H1 (cell line): ENCODE measurements around the gene FAM193B.

Experiments
- BACH1 ChIP-seq: IDR thresholded peaks from 2 replicates; pipeline ENCODE4 v1.6.1; 2012; ENCODE audit warnings: low read length, improper control_type of control experiment
- CTCF ChIP-seq, 3 experiments: IDR thresholded peaks; 1 replicate in 2 of 3; 2 replicates in 1 of 3; pipeline versions ENCODE4 v1.5.1 to v1.6.1; 2011; ENCODE audit warnings: low read length in 3 of 3, mild to moderate bottlenecking in 3 of 3, inconsistent platforms in 2 of 3, low read depth in 1 of 3, moderate library complexity in 1 of 3; ENCODE audit not compliant: insufficient read depth in 1 of 3; ENCODE audit errors: control extremely low read depth in 1 of 3
- EZH2 ChIP-seq: fragments of 200-600 bp; sonication (generic); IDR thresholded peaks from 2 replicates; pipeline ENCODE4 v1.7.1; 2012; ENCODE audit warnings: low read depth, mild to moderate bottlenecking, moderate library complexity, low read length, inconsistent platforms; ENCODE audit not compliant: severe bottlenecking
- FOSL1 ChIP-seq: IDR thresholded peaks from 2 replicates; pipeline ENCODE4 v1.6.1; 2011; ENCODE audit warnings: mild to moderate bottlenecking, low read depth, low read length, moderate library complexity; ENCODE audit not compliant: insufficient read depth
- POU5F1 ChIP-seq: IDR thresholded peaks from 2 replicates; pipeline ENCODE4 v1.6.1; 2011; ENCODE audit warnings: low read depth, mild to moderate bottlenecking, low read length, moderate library complexity

GRCh38 chr5:177483994-177484901 lies 70.1 kb downstream of the FAM193B start:
- TF ChIP-seq BACH1 (no peak), EZH2 (no peak), CTCF (IDR thresholded peaks at IDR 0.05; ENCODE audit: control extremely low read depth in 1 of 3, insufficient read depth in 1 of 3, low read depth in 1 of 3, low read length in 3 of 3) (no peak), FOSL1 (no peak), POU5F1 (no peak)
